Heart right ventricle (tissue), 16 donors: Measurements from ENCODE around the gene ZNF200. TPM values are rescaled to one million over a fixed set of nuclear protein-coding genes. Genes with fewer than 3 reads are reported as not detected.
A peak's percentile ranks its signal among the peaks of the same experiment; 100 is the strongest.

ENCODE experiments used
- ATAC-seq, 8 donors: fragments of 200-7000 bp; cut with Tn5 transposase; one replicate each; pipeline ENCODE4 v1.9.1; 2020; ENCODE audit warnings: mild to moderate bottlenecking in 8 of 8, moderate library complexity in 8 of 8, moderate number of reproducible peaks in 1 of 8
- DNase-seq, 2 donors: peaks; one replicate each; pipeline ENCODE4 v3.0.0-alpha.2; 2020
- H3K27ac ChIP-seq, 10 donors: fragments of 200-600 bp; sonication (generic) in 2 of 10; one replicate each; pipeline versions ENCODE4 v1.5.0 to v1.8.0; 2020 to 2022; ENCODE audit warnings: mild to moderate bottlenecking in 3 of 10
- H3K27me3 ChIP-seq, 7 donors: fragments of 200-600 bp; one replicate each; pipeline ENCODE4 v1.8.0; 2021 to 2022; ENCODE audit warnings: mild to moderate bottlenecking in 2 of 7
- H3K36me3 ChIP-seq, 9 donors: fragments of 200-600 bp; sonication (generic) in 1 of 9; one replicate each; pipeline versions ENCODE4 v1.5.0 to v1.8.0; 2020 to 2022; ENCODE audit warnings: mild to moderate bottlenecking in 2 of 9
- H3K4me1 ChIP-seq, 9 donors: fragments of 200-600 bp; sonication (generic) in 1 of 9; one replicate each; pipeline versions ENCODE4 v1.5.0 to v1.8.0; 2020 to 2022; ENCODE audit warnings: mild to moderate bottlenecking in 4 of 9
- H3K4me3 ChIP-seq, 10 donors: fragments of 200-600 bp; sonication (generic) in 2 of 10; one replicate each; pipeline versions ENCODE4 v1.5.0 to v1.8.0; 2020 to 2022; ENCODE audit warnings: mild to moderate bottlenecking in 7 of 10, moderate library complexity in 2 of 10
- H3K9me3 ChIP-seq, 11 donors: fragments of 200-600 bp in 10 of 11; sonication (generic) in 2 of 11; one replicate each; pipeline versions ENCODE4 v1.5.0 to v1.8.0; 2013 to 2022; ENCODE audit warnings: mild to moderate bottlenecking in 2 of 11, control low read depth in 1 of 11, moderate library complexity in 1 of 11
- CTCF ChIP-seq, 9 donors: fragments of 200-600 bp; sonication (generic) in 2 of 9; IDR thresholded peaks; one replicate each; pipeline versions ENCODE4 v1.5.0 to v1.8.0; 2021 to 2022; ENCODE audit warnings: antibody characterized with exemption in 9 of 9, mild to moderate bottlenecking in 5 of 9, moderate library complexity in 1 of 9
- WGBS, 2 donors: extraction: QIAGEN DNeasy Blood & Tissue Kit; methylation state at CpG; one replicate each; pipeline ENCODE4 v1.1.7; 2013; ENCODE audit warnings: inconsistent platforms in 1 of 2; 5-methylcytosine and 5-hydroxymethylcytosine counted together
- intact Hi-C, 10 donors: fragments of 100-400 bp; cut with DNase I; formaldehyde crosslinking; loops; one replicate each; pipeline versions ENCODE4 v1.11.1 to v1.14.2; 2022
- polyA plus RNA-seq, 2 donors: library from polyadenylated mRNA; stranded (reverse); fragments of 200-250 nt; gene quantifications; one replicate each; pipeline ENCODE4 v1.2.3, GENCODE V29; 2013
- total RNA-seq, 10 donors: library from RNA; stranded (reverse); fragmentation: NEBNext Ultra II Directional in 3 of 10; extraction: Animal tissue kit (Norgen Biotek cat#: 25700) in 3 of 10; gene quantifications; one replicate each; pipeline versions ENCODE4 v1.2.1 to v1.2.4, GENCODE V29; 2021 to 2023
- donor health status: Arrhythmogenic right ventricular cardiomyopathy.
- donor health status: ischemic (EF 13 %, LVEDD 7.1; RV severe dilation, severe dysfunction).
- donor health status: healthy with polysubstance abuse.
- donor health status: DM: no; HTN: yes; CAD: no.
- donor health status: DM: no; HTN: no; CAD: no.
- donor health status: ischemic (EF 25% LVEDD 6.9; RV normal size, moderate dysfunction).
- donor health status: ischemic (EF 25% LVEDD 5.7; RV mildly dilated, moderate dysfunction).
- donor health status: healthy.
- donor health status: DM: yes; HTN: yes; CAD: no.
- donor health status: Ischemic cardiomyopathy.
- donor health status: ischemic (EF 35%, LVEDD 5.7; RV mildly dilated, moderate dysfunction).
- donor health status: nonischemic (EF 11% LVEDD 7.7; RV severe dilation, severe dysfunction).
- donor health status: DM: yes; HTN: yes; CAD: no.
- donor health status: PGD.
- donor health status: ischemic (EF 29% LVEDD 5.4; RV normal size, mild dysfunction).
- donor health status: nonischemic (EF 23%, LVEDD 6.1; RV moderate dilation, normal function).

ZNF200 gene
- total and polyA plus RNA-seq, 12 donors, result 2.9 to 8.9 (median 5.9) TPM

- WGBS, 2 donors, result 70 to 72% methylated on average over 6 of the region's 6 CpGs
- Histone ChIP-seq H3K36me3 (peaks cover 0 to 45% (median 0%) of the 10 kb centered on the region in 9 donors), H3K9me3 (no peaks in the 10 kb centered on the region), H3K4me3 (no peak overlapping the region), H3K4me1 (no peaks in the 10 kb centered on the region), H3K27ac (peak overlapping the region in 1 of 10 donors; percentile 31), H3K27me3 (peaks cover 0 to 27% (median 0%) of the 10 kb centered on the region in 7 donors)
- DNase-seq (no peak), ATAC-seq (no peak)
- intact Hi-C loops, result no loop called here
- TF ChIP-seq CTCF (IDR thresholded peaks at IDR 0.05), result no peak
Measured at GRCh38 chr16:3243882-3244281, 8.9 kb upstream of the ZNF200 start.

GRCh38 chr16:3242709-3243108 is 7.8 kb upstream of the ZNF200 start:
- peaks cover 0 to 35% (median 0%) of the 10 kb centered on the region in 9 donors for H3K36me3 ChIP-seq
- 86% methylated on average over 11 of the region's 11 CpGs for WGBS, 2 donors
- H3K27me3 ChIP-seq, result peaks cover 0 to 22% (median 0%) of the 10 kb centered on the region in 7 donors
- ATAC-seq (no peak), DNase-seq (no peak)
- H3K9me3 ChIP-seq, result no peaks in the 10 kb centered on the region
- H3K4me1 ChIP-seq, result no peaks in the 10 kb centered on the region
- intact Hi-C loops, result no loop called here
- H3K4me3 ChIP-seq, result no peak overlapping the region
- peak overlapping the region in 1 of 10 donors; percentile 31 for H3K27ac ChIP-seq
- no peak for TF ChIP-seq CTCF (IDR thresholded peaks at IDR 0.05)

- WGBS, 2 donors, result 69 to 72% methylated on average over 5 of the region's 5 CpGs
- Histone ChIP-seq H3K4me3 (no peak overlapping the region), H3K27ac (no peak overlapping the region), H3K36me3 (peaks cover 0 to 27% (median 0%) of the 10 kb centered on the region in 9 donors), H3K27me3 (peaks cover 0 to 22% (median 0%) of the 10 kb centered on the region in 7 donors), H3K9me3 (peaks cover 0 to 3% (median 0%) of the 10 kb centered on the region in 11 donors), H3K4me1 (no peaks in the 10 kb centered on the region)
- ATAC-seq, result no peak
- DNase-seq, result no peak
- intact Hi-C loops, result no loop called here
- TF ChIP-seq CTCF (IDR thresholded peaks at IDR 0.05), result no peak
Measured at GRCh38 chr16:3241761-3242160, 6.8 kb upstream of the ZNF200 start.

GRCh38 chr16:3235856-3236669 is 1.1 kb upstream of the ZNF200 start:
- intact Hi-C loops, result loop anchor here in 3 of 10 donors (1.0 to 10.0 kb wide), 5 partner anchors 27 to 169 kb away; partner anchors contain the start of genes ZNF174 (in 1 of the 3), ZNF263 (in 1 of the 3) and ZSCAN32 (in 1 of the 3)
- Histone ChIP-seq H3K4me3 (no peak overlapping the region), H3K4me1 (peaks cover 4 to 19% (median 14%) of the 10 kb centered on the region in 9 donors), H3K36me3 (peaks cover 0 to 26% (median 21%) of the 10 kb centered on the region in 9 donors), H3K27ac (no peak overlapping the region), H3K27me3 (peaks cover 0 to 3% (median 0%) of the 10 kb centered on the region in 7 donors), H3K9me3 (peaks cover 0 to 30% (median 5%) of the 10 kb centered on the region in 11 donors)
- DNase-seq (peak; percentile 23 to 47), ATAC-seq (no peak)
- 83 to 84% methylated on average over 26 to 29 of the region's 29 CpGs for WGBS, 2 donors
- no peak for TF ChIP-seq CTCF (IDR thresholded peaks at IDR 0.05)
